Rectal smooth muscle tissue (tissue), 1 donor: ENCODE data around the gene MCUB.

Source experiments
- H3K27ac ChIP-seq: one replicate; pipeline ENCODE4 v1.7.0; 2013; ENCODE audit warnings: low read depth, low read length, inconsistent platforms
- H3K27me3 ChIP-seq: one replicate; pipeline ENCODE4 v1.7.0; 2013; ENCODE audit warnings: low read length; ENCODE audit not compliant: control insufficient read depth, insufficient read depth
- H3K36me3 ChIP-seq: one replicate; pipeline ENCODE4 v1.7.0; 2013; ENCODE audit warnings: low read length; ENCODE audit not compliant: control insufficient read depth, insufficient read depth
- H3K4me1 ChIP-seq: one replicate; pipeline ENCODE4 v1.7.0; 2013; ENCODE audit warnings: low read length; ENCODE audit not compliant: control insufficient read depth, insufficient read depth
- H3K4me3 ChIP-seq: one replicate; pipeline ENCODE4 v1.7.0; 2013; ENCODE audit warnings: low read length
- H3K9ac ChIP-seq: one replicate; pipeline ENCODE4 v1.7.0; 2013; ENCODE audit warnings: low read length

The MCUB gene

GRCh38 chr4:109614015-109614414, 54.0 kb downstream of the MCUB start:
- no peak overlapping the region for H3K9ac ChIP-seq
- no peak overlapping the region for H3K4me3 ChIP-seq
- H3K36me3 ChIP-seq = no peaks in the 10 kb centered on the region
- H3K4me1 ChIP-seq = no peaks in the 10 kb centered on the region
- H3K27ac ChIP-seq = no peak overlapping the region
- no peaks in the 10 kb centered on the region for H3K27me3 ChIP-seq

GRCh38 chr4:109614466-109614865, 54.4 kb downstream of the MCUB start:
- Histone ChIP-seq H3K27me3 (no peaks in the 10 kb centered on the region), H3K9ac (no peak overlapping the region), H3K27ac (no peak overlapping the region), H3K36me3 (no peaks in the 10 kb centered on the region), H3K4me3 (no peak overlapping the region), H3K4me1 (no peaks in the 10 kb centered on the region)

GRCh38 chr4:109615742-109616141, 55.7 kb downstream of the MCUB start:
- Histone ChIP-seq H3K4me3 (no peak overlapping the region), H3K27me3 (no peaks in the 10 kb centered on the region), H3K4me1 (no peaks in the 10 kb centered on the region), H3K27ac (no peak overlapping the region), H3K9ac (no peak overlapping the region), H3K36me3 (no peaks in the 10 kb centered on the region)

GRCh38 chr4:109616243-109616642, 56.2 kb downstream of the MCUB start:
- H3K4me3 ChIP-seq = no peak overlapping the region
- H3K27ac ChIP-seq = no peak overlapping the region
- no peak overlapping the region for H3K9ac ChIP-seq
- H3K27me3 ChIP-seq = no peaks in the 10 kb centered on the region
- H3K36me3 ChIP-seq = no peaks in the 10 kb centered on the region
- H3K4me1 ChIP-seq = no peaks in the 10 kb centered on the region

- H3K4me3 ChIP-seq = no peak overlapping the region
- H3K27me3 ChIP-seq = no peaks in the 10 kb centered on the region
- H3K9ac ChIP-seq = no peak overlapping the region
- H3K4me1 ChIP-seq = no peaks in the 10 kb centered on the region
- no peaks in the 10 kb centered on the region for H3K36me3 ChIP-seq
- no peak overlapping the region for H3K27ac ChIP-seq
Measured at GRCh38 chr4:109622626-109623025, 62.6 kb downstream of the MCUB start.

GRCh38 chr4:109624536-109624935, 64.5 kb downstream of the MCUB start:
- no peak overlapping the region for H3K27ac ChIP-seq
- no peaks in the 10 kb centered on the region for H3K36me3 ChIP-seq
- no peaks in the 10 kb centered on the region for H3K27me3 ChIP-seq
- H3K9ac ChIP-seq = no peak overlapping the region
- no peaks in the 10 kb centered on the region for H3K4me1 ChIP-seq
- H3K4me3 ChIP-seq = no peak overlapping the region

- Histone ChIP-seq H3K4me1 (no peaks in the 10 kb centered on the region), H3K4me3 (no peak overlapping the region), H3K27ac (no peak overlapping the region), H3K9ac (no peak overlapping the region), H3K36me3 (no peaks in the 10 kb centered on the region), H3K27me3 (no peaks in the 10 kb centered on the region)
Measured at GRCh38 chr4:109627361-109627760, 67.3 kb downstream of the MCUB start.

GRCh38 chr4:109629775-109630174, 69.7 kb downstream of the MCUB start:
- H3K4me3 ChIP-seq = no peak overlapping the region
- no peaks in the 10 kb centered on the region for H3K4me1 ChIP-seq
- H3K36me3 ChIP-seq = no peaks in the 10 kb centered on the region
- H3K27me3 ChIP-seq = no peaks in the 10 kb centered on the region
- H3K9ac ChIP-seq = no peak overlapping the region
- no peak overlapping the region for H3K27ac ChIP-seq

- Histone ChIP-seq H3K9ac (no peak overlapping the region), H3K27ac (no peak overlapping the region), H3K27me3 (no peaks in the 10 kb centered on the region), H3K4me1 (no peaks in the 10 kb centered on the region), H3K36me3 (no peaks in the 10 kb centered on the region), H3K4me3 (no peak overlapping the region)
Measured at GRCh38 chr4:109631532-109632108, 71.6 kb downstream of the MCUB start.

GRCh38 chr4:109640644-109641043, 80.6 kb downstream of the MCUB start:
- no peak overlapping the region for H3K27ac ChIP-seq
- no peak overlapping the region for H3K9ac ChIP-seq
- no peaks in the 10 kb centered on the region for H3K4me1 ChIP-seq
- H3K27me3 ChIP-seq = no peaks in the 10 kb centered on the region
- no peaks in the 10 kb centered on the region for H3K36me3 ChIP-seq
- no peak overlapping the region for H3K4me3 ChIP-seq

- H3K36me3 ChIP-seq = no peaks in the 10 kb centered on the region
- H3K9ac ChIP-seq = no peak overlapping the region
- no peak overlapping the region for H3K4me3 ChIP-seq
- no peak overlapping the region for H3K27ac ChIP-seq
- H3K27me3 ChIP-seq = no peaks in the 10 kb centered on the region
- no peaks in the 10 kb centered on the region for H3K4me1 ChIP-seq
Measured at GRCh38 chr4:109645874-109646710, 86.0 kb downstream of the MCUB start.

- H3K4me3 ChIP-seq = no peak overlapping the region
- H3K9ac ChIP-seq = no peak overlapping the region
- no peak overlapping the region for H3K27ac ChIP-seq
- H3K4me1 ChIP-seq = no peaks in the 10 kb centered on the region
- H3K27me3 ChIP-seq = no peaks in the 10 kb centered on the region
- H3K36me3 ChIP-seq = no peaks in the 10 kb centered on the region
Measured at GRCh38 chr4:109648266-109648996, 88.4 kb downstream of the MCUB start.
